22Rv1 (cell line): ENCODE measurements around the gene DUS4L.

Source experiments
- H3K27ac ChIP-seq: fragments of 450-650 bp; 2 replicates; pipeline ENCODE4 v1.5.1; 2017
- CTCF ChIP-seq: fragments of 450-650 bp; IDR thresholded peaks from 2 replicates; pipeline ENCODE4 v1.5.1; 2017; ENCODE audit warnings: mild to moderate bottlenecking
- ZFX ChIP-seq: fragments of 450-650 bp; IDR thresholded peaks from 2 replicates; pipeline ENCODE4 v1.6.1; 2017; ENCODE audit warnings: antibody characterized with exemption, borderline replicate concordance

DUS4L gene

GRCh38 chr7:107538001-107538400, 25.8 kb upstream of the DUS4L start:
- H3K27ac ChIP-seq = peak overlapping the region; percentile 33; the same call in 1 of the 2 replicates
- TF ChIP-seq ZFX (no peak), CTCF (no peak)

GRCh38 chr7:107543338-107543993, 20.3 kb upstream of the DUS4L start:
- TF ChIP-seq CTCF (no peak), ZFX (no peak)
- H3K27ac ChIP-seq = no peak overlapping the region

- TF ChIP-seq ZFX (no peak), CTCF (no peak)
- no peak overlapping the region for H3K27ac ChIP-seq
Observed at GRCh38 chr7:107544848-107545591, 18.8 kb upstream of the DUS4L start.

GRCh38 chr7:107551936-107552335, 11.8 kb upstream of the DUS4L start:
- H3K27ac ChIP-seq = no peak overlapping the region
- no peak for TF ChIP-seq CTCF
- TF ChIP-seq ZFX = no peak

GRCh38 chr7:107555893-107556292, 7.9 kb upstream of the DUS4L start:
- no peak overlapping the region for H3K27ac ChIP-seq
- no peak for TF ChIP-seq ZFX
- TF ChIP-seq CTCF = no peak

- H3K27ac ChIP-seq = no peak overlapping the region
- TF ChIP-seq ZFX = no peak
Observed at GRCh38 chr7:107559864-107560263, 3.9 kb upstream of the DUS4L start.

GRCh38 chr7:107560898-107561516, 2.8 kb upstream of the DUS4L start:
- H3K27ac ChIP-seq = no peak overlapping the region
- TF ChIP-seq ZFX (no peak), CTCF (no peak)
